Activated CD4-positive, alpha-beta T cell treated with anti-CD3 and anti-CD28 coated beads, Interleukin-2, amount 50 U/mL, for 1 hour (primary cell): ENCODE results near the gene KLHL18.
"Not testable (repeated sequence)": the region's sequence is repeated elsewhere in the genome, so short reads cannot be mapped to it uniquely, and the experiment has no call there.

ENCODE experiments used
- DNase-seq: peaks from one replicate; pipeline ENCODE4 v3.0.0-alpha.2; 2020

KLHL18 gene

GRCh38 chr3:47315069-47315647 is 32.4 kb downstream of the KLHL18 start:
- no peak for DNase-seq

GRCh38 chr3:47316151-47316550 is 33.4 kb downstream of the KLHL18 start:
- DNase-seq, result not testable (repeated sequence)

GRCh38 chr3:47318916-47319315 is 36.2 kb downstream of the KLHL18 start:
- DNase-seq, result no peak

- DNase-seq, result no peak
Measured at GRCh38 chr3:47319956-47320355, 37.2 kb downstream of the KLHL18 start.

GRCh38 chr3:47323431-47324277 is 40.9 kb downstream of the KLHL18 start:
- DNase-seq, result no peak

GRCh38 chr3:47324278-47324865 is 41.6 kb downstream of the KLHL18 start:
- peak; percentile 41 for DNase-seq

- DNase-seq, result no peak
Measured at GRCh38 chr3:47333907-47334306, 51.2 kb downstream of the KLHL18 start.

- DNase-seq, result no peak
Measured at GRCh38 chr3:47337656-47338055, 54.9 kb downstream of the KLHL18 start.

- DNase-seq, result no peak
Measured at GRCh38 chr3:47339951-47340350, 57.2 kb downstream of the KLHL18 start.

- DNase-seq, result no peak
Measured at GRCh38 chr3:47340866-47341265, 58.1 kb downstream of the KLHL18 start.

GRCh38 chr3:47342151-47342550 is 59.4 kb downstream of the KLHL18 start:
- no peak for DNase-seq

GRCh38 chr3:47342812-47343211 is 60.1 kb downstream of the KLHL18 start:
- no peak for DNase-seq

- DNase-seq, result no peak
Measured at GRCh38 chr3:47343471-47343971, 60.8 kb downstream of the KLHL18 start.

GRCh38 chr3:47344971-47345370 is 62.2 kb downstream of the KLHL18 start:
- no peak for DNase-seq

GRCh38 chr3:47347217-47347801 is 64.6 kb downstream of the KLHL18 start:
- DNase-seq, result no peak

- DNase-seq, result no peak
Measured at GRCh38 chr3:47348411-47349154, 65.8 kb downstream of the KLHL18 start.

GRCh38 chr3:47355010-47355409 is 72.3 kb downstream of the KLHL18 start:
- no peak for DNase-seq

GRCh38 chr3:47356201-47356600 is 73.5 kb downstream of the KLHL18 start:
- no peak for DNase-seq

- no peak for DNase-seq
Measured at GRCh38 chr3:47359323-47359722, 76.6 kb downstream of the KLHL18 start.

- not testable (repeated sequence) for DNase-seq
Measured at GRCh38 chr3:47360110-47360517, 77.4 kb downstream of the KLHL18 start.

GRCh38 chr3:47362701-47363100 is 80.0 kb downstream of the KLHL18 start:
- no peak for DNase-seq

- no peak for DNase-seq
Measured at GRCh38 chr3:47365213-47366153, 82.7 kb downstream of the KLHL18 start.
